GM12801 (cell line): ENCODE data around the gene NOL3.

ENCODE experiments used
- CTCF ChIP-seq: IDR thresholded peaks from one replicate; pipeline ENCODE4 v1.5.1; 2011; ENCODE audit warnings: control low read depth; ENCODE audit not compliant: insufficient read length; ENCODE audit errors: extremely low read depth

NOL3 gene

GRCh38 chr16:67184995-67185650 is 14.8 kb downstream of the NOL3 start:
- TF ChIP-seq CTCF = no peak

- TF ChIP-seq CTCF = no peak
These were observed 15.4 kb downstream of the NOL3 start for GRCh38 chr16:67185651-67186134.

GRCh38 chr16:67186550-67186950 is 16.2 kb downstream of the NOL3 start:
- no peak for TF ChIP-seq CTCF

GRCh38 chr16:67187175-67187890 is 17.0 kb downstream of the NOL3 start:
- no peak for TF ChIP-seq CTCF

GRCh38 chr16:67188323-67188722 is 18.0 kb downstream of the NOL3 start:
- no peak for TF ChIP-seq CTCF

- no peak for TF ChIP-seq CTCF
These were observed 18.5 kb downstream of the NOL3 start for GRCh38 chr16:67188798-67189197.

- no peak for TF ChIP-seq CTCF
These were observed 19.7 kb downstream of the NOL3 start, which contains the start of gene EXOC3L1 for GRCh38 chr16:67190041-67190440. TSS of gene EXOC3L1 (minus strand) at chr16:67190136. CDS start at chr16:67189676, 460 bp downstream.
